ENCODE data around the gene NCK2. TPM values are rescaled to one million over a fixed set of nuclear protein-coding genes. Genes with fewer than 3 reads are reported as not detected.

Gene NCK2
- total RNA-seq, 1 experiment from 2014 or later = 21.6 TPM

GRCh38 chr2:105764059-105764458 is 19.3 kb downstream of the NCK2 start:
- intact Hi-C loops (cut with micrococcal nuclease; ENCODE audit: unreplicated experiment) = no loop called here
- no peak for TF ChIP-seq EZH2 (IDR thresholded peaks at IDR 0.05; ENCODE audit: borderline replicate concordance, low read depth, low read length, poor library complexity, severe bottlenecking)
- no peak for TF ChIP-seq CTCF (conservative IDR thresholded peaks at IDR 0.05; ENCODE audit: low read depth, low read length)
- CTCF ChIA-PET = no interaction called here
- no peak overlapping the region for H3K27ac ChIP-seq (ENCODE audit: low read depth, low read length, poor library complexity, severe bottlenecking)
- no TSS peak for BruUV-seq (replicated peaks)
- H3K27me3 ChIP-seq (replicated peaks; ENCODE audit: insufficient read depth, low read depth, low read length, poor library complexity) = no peaks in the 10 kb centered on the region
- no peak for DNase-seq (ENCODE audit: low spot score)
- H3K36me3 ChIP-seq (ENCODE audit: insufficient read depth, low read length, poor library complexity, severe bottlenecking) = no peaks in the 10 kb centered on the region
- no peak overlapping the region for H3K4me3 ChIP-seq (ENCODE audit: low read depth, low read length, poor library complexity, severe bottlenecking)
- H3K4me1 ChIP-seq (ENCODE audit: insufficient read depth, low read length, poor library complexity, severe bottlenecking) = no peaks in the 10 kb centered on the region
- H3K9me3 ChIP-seq (ENCODE audit: low read depth, low read length, poor library complexity, severe bottlenecking) = no peaks in the 10 kb centered on the region
- POLR2A ChIA-PET (ENCODE audit: low non-redundant PET) = no interaction called here

- ChIA-PET POLR2A (ENCODE audit: low non-redundant PET) (no interaction called here), CTCF (no interaction called here)
- Histone ChIP-seq H3K27ac (ENCODE audit: low read depth, low read length, poor library complexity, severe bottlenecking) (no peak overlapping the region), H3K36me3 (ENCODE audit: insufficient read depth, low read length, poor library complexity, severe bottlenecking) (no peaks in the 10 kb centered on the region), H3K9me3 (ENCODE audit: low read depth, low read length, poor library complexity, severe bottlenecking) (no peaks in the 10 kb centered on the region), H3K4me3 (ENCODE audit: low read depth, low read length, poor library complexity, severe bottlenecking) (no peak overlapping the region), H3K4me1 (ENCODE audit: insufficient read depth, low read length, poor library complexity, severe bottlenecking) (no peaks in the 10 kb centered on the region), H3K27me3 (replicated peaks; ENCODE audit: insufficient read depth, low read depth, low read length, poor library complexity) (no peaks in the 10 kb centered on the region)
- DNase-seq (ENCODE audit: low spot score) = no peak
- TF ChIP-seq EZH2 (IDR thresholded peaks at IDR 0.05; ENCODE audit: borderline replicate concordance, low read depth, low read length, poor library complexity, severe bottlenecking) (no peak), CTCF (conservative IDR thresholded peaks at IDR 0.05; ENCODE audit: low read depth, low read length) (no peak)
- BruUV-seq (replicated peaks) = no TSS peak
- intact Hi-C loops (cut with micrococcal nuclease; ENCODE audit: unreplicated experiment) = no loop called here
Measured at GRCh38 chr2:105765415-105766299, 20.9 kb downstream of the NCK2 start.

GRCh38 chr2:105766300-105766866 is 21.7 kb downstream of the NCK2 start:
- H3K9me3 ChIP-seq (ENCODE audit: low read depth, low read length, poor library complexity, severe bottlenecking) = no peaks in the 10 kb centered on the region
- no peak for DNase-seq (ENCODE audit: low spot score)
- H3K4me1 ChIP-seq (ENCODE audit: insufficient read depth, low read length, poor library complexity, severe bottlenecking) = no peaks in the 10 kb centered on the region
- no peaks in the 10 kb centered on the region for H3K36me3 ChIP-seq (ENCODE audit: insufficient read depth, low read length, poor library complexity, severe bottlenecking)
- ChIA-PET POLR2A (ENCODE audit: low non-redundant PET) (no interaction called here), CTCF (no interaction called here)
- no peak for TF ChIP-seq EZH2 (IDR thresholded peaks at IDR 0.05; ENCODE audit: borderline replicate concordance, low read depth, low read length, poor library complexity, severe bottlenecking)
- TF ChIP-seq CTCF (conservative IDR thresholded peaks at IDR 0.05; ENCODE audit: low read depth, low read length) = no peak
- H3K27me3 ChIP-seq (replicated peaks; ENCODE audit: insufficient read depth, low read depth, low read length, poor library complexity) = no peaks in the 10 kb centered on the region
- no peak overlapping the region for H3K27ac ChIP-seq (ENCODE audit: low read depth, low read length, poor library complexity, severe bottlenecking)
- BruUV-seq (replicated peaks) = no TSS peak
- intact Hi-C loops (cut with micrococcal nuclease; ENCODE audit: unreplicated experiment) = no loop called here
- H3K4me3 ChIP-seq (ENCODE audit: low read depth, low read length, poor library complexity, severe bottlenecking) = no peak overlapping the region

All from A673 (cell line).